Hematopoietic multipotent progenitor cell treated with erythropoietin and hydrocortisone succinate and interleukin-3 and kit ligand, for 4 days (in vitro differentiated cells): ENCODE measurements around the gene PPP4R4.
"Not testable (repeated sequence)": the region's sequence is repeated elsewhere in the genome, so short reads cannot be mapped to it uniquely, and the experiment has no call there.

Source experiments
- DNase-seq: peaks from one replicate; pipeline ENCODE4 v3.0.0-alpha.2; 2015

PPP4R4 gene

GRCh38 chr14:94181835-94182234 lies 7.7 kb downstream of the PPP4R4 start:
- DNase-seq, result no peak

DNA sequence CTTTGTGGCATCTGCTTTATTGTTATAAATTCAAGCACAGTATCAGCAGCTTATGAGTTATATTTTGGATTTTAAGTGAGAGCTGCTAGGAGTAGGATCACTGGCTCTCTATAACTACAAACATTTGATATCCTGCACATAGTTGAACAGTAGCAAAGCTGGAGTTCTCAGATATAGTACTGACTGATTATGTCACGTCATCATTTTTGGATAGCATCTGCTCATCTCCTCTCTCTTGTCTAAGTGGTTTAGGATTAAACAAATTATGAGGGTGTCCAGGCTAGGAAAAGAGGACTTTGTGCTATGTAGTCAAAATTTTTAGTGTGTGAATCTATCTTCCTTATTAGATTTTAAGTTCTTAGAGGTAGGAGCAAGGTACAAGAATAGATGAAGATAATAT lies 18.4 kb downstream of the PPP4R4 start:
- no peak for DNase-seq

GRCh38 chr14:94193776-94194175 lies 19.7 kb downstream of the PPP4R4 start:
- no peak for DNase-seq

DNA sequence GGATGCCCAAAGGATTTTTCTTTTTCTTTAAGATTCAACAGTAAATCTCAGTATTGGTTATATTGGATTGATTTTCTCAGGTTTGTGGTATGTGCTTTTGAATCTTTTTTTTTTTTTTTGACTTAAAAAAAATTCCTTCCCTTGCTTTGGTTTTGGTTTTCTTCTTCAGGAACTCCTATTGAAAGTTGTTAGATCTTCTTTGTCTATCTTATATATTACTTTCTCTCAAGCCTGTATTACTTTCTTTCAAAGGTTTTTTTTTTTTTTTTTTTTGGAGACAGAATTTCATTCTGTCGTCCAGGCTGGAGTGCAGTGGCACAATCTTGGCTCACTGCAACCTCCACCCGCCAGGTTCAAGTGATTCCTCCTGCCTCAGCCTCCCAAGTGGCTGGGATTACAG lies 21.9 kb downstream of the PPP4R4 start:
- DNase-seq, result no peak

DNA sequence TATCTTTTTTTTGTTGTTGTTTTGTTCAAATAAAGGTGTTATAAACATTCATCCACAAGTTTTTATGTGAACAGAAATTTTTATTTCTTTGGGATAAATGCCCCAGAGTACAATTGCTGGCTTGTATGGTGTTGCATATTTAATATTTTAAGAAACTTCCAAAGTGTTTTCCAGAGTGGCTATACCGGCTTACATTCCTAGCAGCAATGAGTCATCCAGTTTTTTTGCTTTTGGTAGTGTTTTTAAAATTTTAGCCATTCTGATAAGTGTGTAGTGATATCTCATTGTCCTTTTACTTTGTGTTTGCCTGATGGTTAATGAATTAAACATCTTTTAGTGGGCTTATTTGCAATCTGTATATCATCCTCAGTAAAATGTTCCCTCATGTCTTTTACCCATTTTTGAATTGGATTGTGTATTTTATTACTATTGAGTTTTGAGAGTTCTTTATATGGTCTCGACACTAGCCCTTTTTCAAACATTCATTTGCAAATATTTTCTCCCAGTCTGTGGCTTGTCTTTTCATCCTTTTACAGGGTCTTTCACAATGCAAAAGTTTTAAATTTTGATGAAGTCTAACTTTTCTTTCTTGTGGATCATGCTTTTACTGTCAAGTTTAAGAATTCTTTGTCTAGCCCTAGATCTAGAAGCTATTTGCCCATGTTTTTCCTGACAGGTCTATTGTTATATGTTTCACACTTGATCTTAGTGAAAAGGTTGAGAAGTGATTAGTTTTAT lies 29.5 kb downstream of the PPP4R4 start:
- no peak for DNase-seq

- peak; percentile 4 for DNase-seq
These were observed 38.9 kb downstream of the PPP4R4 start for GRCh38 chr14:94213021-94213420.

DNA sequence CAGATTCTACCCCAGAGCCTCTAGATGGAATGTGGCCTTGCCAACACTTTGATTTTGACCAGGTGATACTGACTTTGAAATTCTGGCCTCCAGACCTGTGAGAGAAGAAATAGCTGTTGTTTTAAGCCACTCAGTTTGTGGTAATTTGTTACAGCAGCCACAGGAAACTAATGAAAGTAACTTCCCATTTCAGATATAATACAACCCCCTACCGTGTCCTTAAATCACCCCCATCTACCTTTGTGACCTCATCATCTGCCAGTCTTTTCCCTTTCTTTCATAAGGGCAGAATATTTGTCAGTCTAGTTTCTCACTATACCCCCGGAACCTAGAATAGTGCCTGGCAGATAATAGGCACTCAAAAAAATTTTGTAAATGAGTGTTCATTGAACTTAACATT lies 39.6 kb downstream of the PPP4R4 start:
- DNase-seq, result peak; percentile 7

- DNase-seq, result no peak
These were observed 43.0 kb downstream of the PPP4R4 start for GRCh38 chr14:94217116-94217515.

DNA sequence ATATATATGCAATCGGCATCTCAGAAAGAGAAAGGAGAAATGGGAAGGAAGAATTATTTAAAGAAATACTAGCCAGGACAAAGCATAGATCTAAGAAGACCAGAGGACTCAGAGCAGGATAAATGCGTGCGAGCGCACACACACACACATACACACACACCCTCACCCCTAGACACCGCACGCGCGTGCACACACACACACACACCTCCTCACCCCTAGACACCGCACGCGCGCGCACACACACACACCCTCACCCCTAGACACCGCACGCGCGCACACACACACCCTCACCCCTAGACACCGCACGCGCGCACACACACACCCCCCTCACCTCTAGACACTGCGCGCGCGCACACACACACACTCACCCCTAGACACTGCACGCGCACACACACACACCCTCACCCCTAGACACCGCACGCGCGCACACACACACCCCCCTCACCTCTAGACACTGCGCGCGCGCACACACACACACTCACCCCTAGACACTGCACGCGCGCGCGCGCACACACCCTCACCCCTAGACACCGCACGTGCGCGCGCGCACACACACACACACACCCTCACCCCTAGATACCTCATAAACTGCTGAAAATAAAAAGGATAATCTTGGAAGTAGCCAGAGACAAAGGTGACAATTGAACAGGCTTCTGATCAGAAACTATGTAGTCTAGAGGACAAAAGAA lies 44.2 kb downstream of the PPP4R4 start:
- DNase-seq, result peak; percentile 6

DNA sequence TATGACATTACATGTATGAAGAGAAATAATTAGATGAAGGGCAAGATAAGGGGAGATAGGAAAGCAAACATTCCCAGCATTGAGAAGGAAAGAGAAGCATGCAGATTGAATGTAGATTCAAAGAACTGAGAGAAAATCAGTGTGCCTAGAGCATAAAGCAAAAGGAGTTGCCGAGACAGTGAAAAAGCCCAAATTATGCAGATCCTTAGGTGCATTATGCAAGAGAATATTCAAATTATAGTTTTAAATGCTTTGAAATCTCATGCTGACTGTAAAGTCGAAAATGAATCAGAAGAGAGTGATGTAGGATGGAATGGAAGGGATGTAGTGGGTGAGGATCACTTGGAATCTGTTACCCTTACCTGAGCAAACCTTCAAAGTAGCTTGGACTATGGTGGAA lies 49.9 kb downstream of the PPP4R4 start:
- DNase-seq, result no peak

DNA sequence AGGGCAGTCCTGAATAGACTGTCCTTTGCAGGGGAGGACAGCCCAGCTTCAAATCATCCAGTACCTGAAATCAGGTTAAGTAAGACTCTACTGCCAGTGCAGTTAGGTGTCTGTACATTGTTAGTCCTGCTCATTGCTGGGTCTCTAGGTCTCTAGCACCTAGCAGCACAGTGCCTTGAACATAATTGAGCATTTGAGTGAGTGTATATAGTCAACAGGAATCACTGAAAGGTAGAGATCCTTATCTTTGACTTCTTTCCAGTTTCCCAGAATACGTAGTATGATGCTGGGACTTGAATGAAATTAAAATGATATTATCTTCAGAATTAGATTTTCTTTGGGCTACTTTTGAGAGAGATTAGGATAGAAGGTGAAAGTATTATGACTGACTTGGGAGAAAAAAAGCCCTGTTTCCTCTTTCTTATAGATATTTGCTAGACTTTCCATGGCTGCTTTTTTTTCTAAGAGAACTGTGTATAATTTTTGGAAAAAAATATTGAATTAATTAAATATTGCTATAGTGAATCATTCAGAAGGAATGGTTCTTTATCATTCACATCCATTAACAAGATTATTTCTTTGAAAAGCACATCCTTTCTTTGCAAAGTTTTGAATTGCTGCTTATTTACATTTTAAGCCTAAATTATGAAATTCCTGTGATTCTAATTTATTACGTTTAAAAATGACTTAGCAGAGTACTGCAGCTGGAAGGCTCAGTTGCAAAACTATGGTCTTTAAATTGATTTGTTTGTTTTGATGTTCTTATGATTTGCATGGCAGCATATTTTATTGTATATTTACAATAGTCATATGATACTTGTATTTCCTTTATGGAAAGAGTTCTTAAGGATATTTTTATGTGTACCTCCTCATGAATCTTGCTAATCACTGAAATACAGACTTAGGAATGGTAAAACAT lies 51.6 kb downstream of the PPP4R4 start:
- no peak for DNase-seq

- DNase-seq, result no peak
These were observed 52.9 kb downstream of the PPP4R4 start for GRCh38 chr14:94227029-94227428.

DNA sequence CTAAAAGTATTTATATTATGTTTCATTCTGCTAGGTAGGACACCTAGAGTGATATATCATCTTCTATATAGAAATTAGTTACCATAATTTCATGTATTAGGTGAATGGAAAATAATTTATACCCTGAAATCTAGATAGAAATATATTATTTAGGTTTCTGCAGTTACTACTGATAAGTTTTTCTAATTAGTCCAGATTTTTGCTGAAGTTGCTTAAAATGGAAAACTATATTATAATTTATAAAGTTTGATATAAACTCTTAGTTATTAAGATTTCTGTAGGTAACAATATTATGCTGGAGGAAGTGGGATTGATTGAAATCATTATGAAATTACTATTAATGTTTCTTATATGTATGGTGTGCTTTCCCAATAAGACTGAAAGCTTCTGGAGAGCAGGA lies 62.9 kb downstream of the PPP4R4 start:
- DNase-seq, result no peak

DNA sequence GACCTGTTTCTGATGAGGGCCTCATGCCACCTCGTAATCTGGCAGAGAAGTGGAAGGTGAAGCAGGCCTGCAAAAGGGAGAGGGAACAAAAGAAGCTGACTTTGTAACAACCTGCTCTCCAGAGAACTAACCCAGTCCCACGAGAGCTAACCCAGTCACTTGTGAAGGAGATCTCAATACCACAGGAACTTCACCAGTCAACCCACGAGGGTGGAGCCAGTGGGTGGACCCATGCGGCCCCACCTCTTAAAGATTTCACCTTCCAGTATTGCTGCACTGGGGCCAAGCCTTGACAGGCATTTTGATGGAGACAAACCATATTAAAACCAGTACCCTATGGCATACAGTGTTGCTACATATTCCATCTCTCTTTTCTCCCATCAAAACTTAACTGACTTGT lies 63.9 kb downstream of the PPP4R4 start:
- peak; percentile 2 for DNase-seq

- DNase-seq, result no peak
These were observed 65.3 kb downstream of the PPP4R4 start for GRCh38 chr14:94239406-94239805.

DNA sequence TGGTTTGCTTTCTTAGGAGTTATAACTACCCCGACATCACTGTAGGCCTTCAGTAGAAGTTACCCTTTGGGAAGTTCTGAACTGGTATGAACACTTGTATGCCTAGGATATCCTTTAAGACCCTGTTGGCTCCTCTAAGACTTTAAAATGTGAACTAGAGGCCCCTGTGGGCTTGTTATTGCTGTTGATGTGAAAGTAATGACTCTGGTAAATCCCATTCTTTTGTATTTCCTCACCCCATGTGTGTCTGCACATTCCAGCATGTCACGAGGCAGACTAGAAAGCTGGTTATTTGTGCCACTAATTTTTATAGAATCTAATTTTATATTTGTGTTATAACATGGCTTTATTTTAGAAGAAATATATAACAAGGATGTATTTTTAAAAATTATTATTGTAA lies 70.1 kb downstream of the PPP4R4 start:
- no peak for DNase-seq

DNA sequence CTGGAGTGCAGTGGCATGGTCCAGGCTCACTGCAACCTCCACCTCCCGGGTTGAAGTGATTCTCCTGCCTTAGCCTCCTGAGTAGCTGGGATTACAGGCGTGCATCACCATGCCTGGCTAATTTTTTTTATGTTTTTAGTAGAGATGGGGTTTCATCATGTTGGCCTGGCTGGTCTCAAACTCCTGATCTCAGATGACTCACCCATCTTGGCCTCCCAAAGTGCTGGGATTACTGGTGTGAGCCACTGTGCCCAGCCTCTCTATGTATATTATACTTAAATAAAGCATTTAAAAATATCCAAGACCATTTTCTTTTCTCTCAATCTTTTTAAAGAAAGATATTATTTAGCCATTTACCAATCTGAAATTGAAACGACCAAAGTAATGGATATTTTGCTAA lies 90.1 kb downstream of the PPP4R4 start:
- not testable (repeated sequence) for DNase-seq

DNA sequence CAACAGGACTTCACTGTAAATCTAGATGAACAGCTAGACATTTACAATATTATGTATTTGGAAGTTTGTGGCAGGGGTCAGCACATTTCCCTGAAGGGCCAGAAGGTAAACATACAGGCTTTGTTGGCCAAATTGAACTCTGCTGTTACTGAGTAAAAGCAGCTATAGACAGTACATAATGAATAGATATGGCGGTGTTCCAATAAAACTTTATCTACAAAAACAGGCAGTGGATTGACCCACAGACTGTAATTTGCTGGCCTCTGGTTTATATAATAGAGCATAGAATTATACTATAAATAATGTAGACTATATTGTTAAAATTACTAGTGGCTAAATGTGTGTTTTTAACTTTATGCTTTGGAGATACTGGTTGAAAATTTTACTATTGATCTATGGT lies 93.2 kb downstream of the PPP4R4 start:
- DNase-seq, result peak; percentile 1

DNA sequence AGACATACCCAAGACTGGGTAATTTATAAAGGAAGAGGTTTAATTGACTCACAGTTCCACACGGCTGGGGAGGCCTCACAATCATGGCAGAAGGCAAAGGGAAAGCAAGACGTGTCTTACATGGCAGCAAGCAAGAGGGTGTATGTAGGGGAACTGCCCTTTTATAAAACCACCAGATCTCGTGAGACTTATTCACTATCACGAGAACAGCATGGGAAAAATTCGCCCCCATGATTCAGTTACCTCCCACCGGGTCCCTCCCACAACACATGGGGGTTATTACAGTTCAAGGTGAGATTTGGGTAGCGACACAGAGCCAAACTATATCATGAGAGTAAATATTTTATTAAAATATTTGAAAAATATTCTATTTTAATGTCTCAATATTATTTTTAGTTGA lies 94.5 kb downstream of the PPP4R4 start:
- DNase-seq, result not testable (repeated sequence)

DNA sequence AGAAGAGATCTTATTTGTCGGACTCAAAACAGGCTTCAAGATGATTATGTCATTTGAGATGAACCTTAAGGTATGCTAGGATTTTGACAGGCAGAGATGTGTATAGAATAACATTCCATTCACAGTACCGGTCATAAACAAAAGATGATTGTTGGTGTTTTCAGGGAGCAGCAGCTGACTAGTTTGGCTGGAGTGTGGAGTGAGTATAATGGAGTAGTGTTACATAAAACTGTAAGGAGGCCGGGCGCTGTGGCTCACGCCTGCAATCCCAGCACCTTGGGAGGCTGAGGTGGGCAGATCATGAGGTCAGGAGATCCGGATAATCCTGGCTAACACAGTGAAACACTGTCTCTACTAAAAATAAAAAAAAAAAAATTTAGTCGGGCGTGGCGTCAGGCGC lies 95.0 kb downstream of the PPP4R4 start:
- DNase-seq, result no peak

DNA sequence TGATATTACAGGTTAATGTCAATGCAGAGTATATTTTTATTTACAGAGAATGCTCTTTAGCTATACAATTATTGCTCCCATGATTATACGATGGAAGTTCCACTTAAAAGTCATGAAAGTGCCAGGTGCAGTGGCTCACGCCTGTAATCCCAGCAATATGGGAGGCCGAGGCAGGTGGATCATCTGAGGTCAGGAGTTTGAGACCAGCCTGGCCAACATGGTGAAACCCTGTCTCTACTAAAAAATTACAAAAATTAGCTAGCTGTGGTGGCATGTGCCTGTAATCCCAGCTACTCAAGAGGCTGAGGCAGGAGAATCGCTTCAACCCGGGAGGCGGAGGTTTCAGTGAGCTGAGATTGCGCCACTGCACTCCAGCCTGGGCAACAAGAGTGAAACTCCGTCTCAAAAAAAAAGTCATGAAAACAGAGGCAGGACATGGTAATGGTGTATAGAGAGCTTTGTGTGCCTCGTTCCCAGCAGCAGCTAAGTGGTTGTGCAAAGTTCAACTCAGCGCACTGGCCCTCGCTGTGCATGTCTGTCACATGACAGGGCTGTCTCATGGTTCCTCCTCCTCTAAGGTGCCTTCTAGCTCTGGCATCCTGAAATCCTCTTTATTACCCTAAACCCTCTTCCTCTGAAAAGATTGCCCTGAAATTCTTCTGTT lies 102.9 kb downstream of the PPP4R4 start:
- DNase-seq, result not testable (repeated sequence)

DNA sequence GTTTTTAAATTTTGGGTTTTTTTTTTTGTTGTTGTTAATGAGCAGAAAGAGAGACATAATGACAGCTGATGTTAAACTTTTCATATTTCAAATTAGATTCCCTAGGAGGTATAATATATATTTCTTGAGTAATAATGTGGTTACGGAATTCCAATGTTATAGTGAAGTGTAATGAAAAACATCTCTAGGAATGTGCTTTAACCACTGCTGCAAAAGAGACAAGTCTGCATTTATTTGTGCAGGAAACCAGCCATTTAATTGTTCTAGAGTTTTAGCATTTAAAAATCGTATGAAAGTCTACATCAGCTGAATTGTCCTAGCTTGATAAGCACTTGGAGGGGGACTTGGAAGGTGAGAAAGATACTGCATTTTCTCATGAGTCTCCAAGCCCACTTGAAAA lies 104.6 kb downstream of the PPP4R4 start:
- DNase-seq, result no peak
